ENCODE measurements around the gene CD3E.

CD3E gene

GRCh38 chr11:118312328-118312727, 7.8 kb downstream of the CD3E start:
- Histone ChIP-seq H3K36me3 (ENCODE audit: insufficient read depth, low read length) (peaks cover 54% of the 10 kb centered on the region), H2AFZ (ENCODE audit: low read length) (no peak overlapping the region), H3F3A (ENCODE audit: low read depth) (peaks cover 13% of the 10 kb centered on the region), H3K9me2 (replicated peaks; ENCODE audit: low read depth, low read length) (no peaks in the 10 kb centered on the region), H3K4me3 (ENCODE audit: low read length, poor library complexity, severe bottlenecking) (no peak overlapping the region), H3K9me3 (ENCODE audit: insufficient read depth, low read depth, low read length) (no peaks in the 10 kb centered on the region), H3K4me2 (ENCODE audit: low read depth, low read length, poor library complexity, severe bottlenecking) (no peak overlapping the region), H3K9ac (ENCODE audit: low read depth, low read length, poor library complexity, severe bottlenecking) (no peak overlapping the region), H4K20me1 (ENCODE audit: insufficient read depth, low read length, poor library complexity, severe bottlenecking) (peaks cover 24% of the 10 kb centered on the region), H3K4me1 (ENCODE audit: insufficient read depth, low read length, poor library complexity, severe bottlenecking) (peaks cover 66% of the 10 kb centered on the region), H3K79me2 (ENCODE audit: insufficient read depth, low read length) (peaks cover 59% of the 10 kb centered on the region), H3K27me3 (ENCODE audit: insufficient read depth, low read length, poor library complexity, severe bottlenecking) (no peaks in the 10 kb centered on the region)
- TF ChIP-seq, protein P1, sequence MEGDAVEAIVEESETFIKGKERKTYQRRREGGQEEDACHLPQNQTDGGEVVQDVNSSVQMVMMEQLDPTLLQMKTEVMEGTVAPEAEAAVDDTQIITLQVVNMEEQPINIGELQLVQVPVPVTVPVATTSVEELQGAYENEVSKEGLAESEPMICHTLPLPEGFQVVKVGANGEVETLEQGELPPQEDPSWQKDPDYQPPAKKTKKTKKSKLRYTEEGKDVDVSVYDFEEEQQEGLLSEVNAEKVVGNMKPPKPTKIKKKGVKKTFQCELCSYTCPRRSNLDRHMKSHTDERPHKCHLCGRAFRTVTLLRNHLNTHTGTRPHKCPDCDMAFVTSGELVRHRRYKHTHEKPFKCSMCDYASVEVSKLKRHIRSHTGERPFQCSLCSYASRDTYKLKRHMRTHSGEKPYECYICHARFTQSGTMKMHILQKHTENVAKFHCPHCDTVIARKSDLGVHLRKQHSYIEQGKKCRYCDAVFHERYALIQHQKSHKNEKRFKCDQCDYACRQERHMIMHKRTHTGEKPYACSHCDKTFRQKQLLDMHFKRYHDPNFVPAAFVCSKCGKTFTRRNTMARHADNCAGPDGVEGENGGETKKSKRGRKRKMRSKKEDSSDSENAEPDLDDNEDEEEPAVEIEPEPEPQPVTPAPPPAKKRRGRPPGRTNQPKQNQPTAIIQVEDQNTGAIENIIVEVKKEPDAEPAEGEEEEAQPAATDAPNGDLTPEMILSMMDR (conservative IDR thresholded peaks at IDR 0.05; ENCODE audit: low read length) = no peak
- no peak for TF ChIP-seq EZH2phosphoT487 (IDR thresholded peaks at IDR 0.05; ENCODE audit: borderline replicate concordance)

- Histone ChIP-seq H3K4me3 (ENCODE audit: low read length, poor library complexity, severe bottlenecking) (no peak overlapping the region), H4K20me1 (ENCODE audit: insufficient read depth, low read length, poor library complexity, severe bottlenecking) (peaks cover 24% of the 10 kb centered on the region), H3K36me3 (ENCODE audit: insufficient read depth, low read length) (peaks cover 49% of the 10 kb centered on the region), H3K9me2 (replicated peaks; ENCODE audit: low read depth, low read length) (no peaks in the 10 kb centered on the region), H3K27me3 (ENCODE audit: insufficient read depth, low read length, poor library complexity, severe bottlenecking) (no peaks in the 10 kb centered on the region), H2AFZ (ENCODE audit: low read length) (no peak overlapping the region), H3K4me1 (ENCODE audit: insufficient read depth, low read length, poor library complexity, severe bottlenecking) (peaks cover 64% of the 10 kb centered on the region), H3K4me2 (ENCODE audit: low read depth, low read length, poor library complexity, severe bottlenecking) (no peak overlapping the region), H3F3A (ENCODE audit: low read depth) (peaks cover 14% of the 10 kb centered on the region), H3K9me3 (ENCODE audit: insufficient read depth, low read depth, low read length) (no peaks in the 10 kb centered on the region), H3K9ac (ENCODE audit: low read depth, low read length, poor library complexity, severe bottlenecking) (no peak overlapping the region), H3K79me2 (ENCODE audit: insufficient read depth, low read length) (peaks cover 50% of the 10 kb centered on the region)
- TF ChIP-seq EZH2phosphoT487 (IDR thresholded peaks at IDR 0.05; ENCODE audit: borderline replicate concordance) = no peak
- TF ChIP-seq, protein P1 (conservative IDR thresholded peaks at IDR 0.05; ENCODE audit: low read length) = no peak
These were observed 8.7 kb downstream of the CD3E start for GRCh38 chr11:118313242-118313641.

DNA sequence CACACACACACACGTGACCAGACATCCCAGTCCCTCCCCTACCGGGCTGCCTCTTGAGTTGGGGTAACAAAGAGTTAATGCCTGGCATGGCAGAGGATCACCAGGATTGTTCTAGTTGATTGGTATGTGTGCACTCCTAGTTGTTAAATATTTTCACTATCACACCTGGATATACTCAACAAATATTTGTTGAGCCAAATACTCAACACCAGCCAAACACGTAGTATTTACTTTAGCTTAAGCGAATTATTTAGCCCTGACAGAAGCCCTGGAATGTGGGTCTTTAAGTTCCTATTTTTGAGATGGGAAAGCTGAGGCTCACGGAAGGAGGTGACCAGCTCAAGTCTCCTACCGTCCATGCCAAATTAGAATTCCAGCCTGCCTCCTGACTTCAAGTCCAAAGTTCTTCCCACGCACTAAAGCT, 10.5 kb downstream of the CD3E start:
- Histone ChIP-seq H3K27me3 (ENCODE audit: insufficient read depth, low read length, poor library complexity, severe bottlenecking) (no peaks in the 10 kb centered on the region), H3K9me3 (ENCODE audit: insufficient read depth, low read depth, low read length) (no peaks in the 10 kb centered on the region), H3K9me2 (replicated peaks; ENCODE audit: low read depth, low read length) (no peaks in the 10 kb centered on the region), H3K4me3 (ENCODE audit: low read length, poor library complexity, severe bottlenecking) (peak overlapping the region; percentile 71), H3F3A (ENCODE audit: low read depth) (peaks cover 10% of the 10 kb centered on the region), H3K36me3 (ENCODE audit: insufficient read depth, low read length) (peaks cover 43% of the 10 kb centered on the region), H3K4me1 (ENCODE audit: insufficient read depth, low read length, poor library complexity, severe bottlenecking) (peaks cover 77% of the 10 kb centered on the region), H3K4me2 (ENCODE audit: low read depth, low read length, poor library complexity, severe bottlenecking) (peak overlapping the region; percentile 96), H2AFZ (ENCODE audit: low read length) (no peak overlapping the region), H3K79me2 (ENCODE audit: insufficient read depth, low read length) (peaks cover 34% of the 10 kb centered on the region), H3K9ac (ENCODE audit: low read depth, low read length, poor library complexity, severe bottlenecking) (peak overlapping the region; percentile 70), H4K20me1 (ENCODE audit: insufficient read depth, low read length, poor library complexity, severe bottlenecking) (peaks cover 23% of the 10 kb centered on the region)
- TF ChIP-seq, protein P1 (conservative IDR thresholded peaks at IDR 0.05; ENCODE audit: low read length) = no peak
- TF ChIP-seq EZH2phosphoT487 (IDR thresholded peaks at IDR 0.05; ENCODE audit: borderline replicate concordance) = no peak

Measured in Loucy (cell line).